ENCODE results near the gene POLQ. TPM values are rescaled to one million over a fixed set of nuclear protein-coding genes. Genes with fewer than 3 reads are reported as not detected.

The POLQ gene
- total and polyA plus RNA-seq, 2 of the 8 experiments (the other 6 are each of a cell fraction or from before 2014, with no cell fraction given) = 3.6 to 15.3 TPM

DNA sequence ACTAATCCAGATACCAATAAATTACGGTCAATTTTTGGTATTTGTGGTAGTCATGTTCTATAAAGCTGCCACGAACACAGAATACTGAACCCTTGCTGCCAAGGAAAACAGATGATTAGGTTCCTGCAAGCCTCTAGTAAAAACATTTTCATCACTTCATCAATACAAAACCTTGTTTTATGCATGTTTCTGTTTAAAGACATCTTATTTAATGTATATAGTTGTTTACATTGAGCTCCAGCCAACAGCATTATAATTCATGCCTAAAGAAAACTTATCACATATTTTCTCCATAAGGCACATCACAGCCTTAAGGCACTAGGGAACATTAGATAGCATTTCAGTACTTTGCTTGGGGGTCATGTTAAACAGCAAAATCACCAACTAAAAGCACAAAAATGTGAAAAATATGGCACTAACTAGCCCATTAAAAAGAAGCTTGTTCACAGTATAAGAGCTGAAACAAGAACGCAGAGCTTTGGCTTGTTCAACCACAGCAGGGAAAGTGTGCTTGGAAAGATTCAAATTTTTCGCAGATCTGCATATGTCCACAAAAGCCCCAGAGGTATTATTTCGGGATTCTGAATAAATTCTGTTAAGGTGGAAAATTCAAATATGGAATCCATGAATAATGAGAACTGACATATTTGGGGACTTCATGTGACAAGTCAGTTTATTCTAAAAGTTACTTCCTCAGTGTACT, 27.7 kb downstream of the POLQ start:
- peaks cover 0 to 16% of the 10 kb centered on the region in 2 experiments; a peak in 1 of 4 replicates for H3K79me2 ChIP-seq (ENCODE audit: control insufficient read depth in 1 of 2, insufficient read depth in 2 of 2, low read length in 2 of 2)
- FAIRE-seq (no peak), DNase-seq (ENCODE audit: low read depth in 1 of 2, low spot score in 2 of 2) (no peak)
- H3K4ac ChIP-seq (replicated peaks; ENCODE audit: insufficient read length, low read depth, low read length) = no peak overlapping the region
- H3K36me3 ChIP-seq (ENCODE audit: control insufficient read depth in 2 of 4, insufficient read depth in 4 of 4, low read length in 3 of 4) = peaks cover 0 to 43% (median 20%) of the 10 kb centered on the region in 4 experiments; a peak in 5 of 8 replicates
- peaks cover 0 to 2% of the 10 kb centered on the region in 2 experiments for H4K20me1 ChIP-seq (replicated peaks in 1 of 2; ENCODE audit: control insufficient read depth in 1 of 2, insufficient read depth in 2 of 2, low read length in 2 of 2)
- H3K23ac ChIP-seq (ENCODE audit: insufficient read length) = no peak overlapping the region
- H4K8ac ChIP-seq (ENCODE audit: extremely low read depth, insufficient read depth, low read length) = no peak overlapping the region
- no peak overlapping the region for H3K56ac ChIP-seq (replicated peaks; ENCODE audit: insufficient read length, low read depth, low read length)
- no peak overlapping the region for H3K14ac ChIP-seq (ENCODE audit: insufficient read length)
- H3K4me1 ChIP-seq (replicated peaks in 1 of 4; ENCODE audit: control insufficient read depth in 3 of 4, insufficient read depth in 4 of 4, low read length in 3 of 4) = peaks cover 0 to 3% (median 0%) of the 10 kb centered on the region in 4 experiments; a peak in 2 of 7 replicates
- H3K4me2 ChIP-seq (ENCODE audit: insufficient read depth in 1 of 2, low read depth in 2 of 2, low read length in 2 of 2) = no peak overlapping the region
- no peak overlapping the region for H2BK120ac ChIP-seq (replicated peaks; ENCODE audit: low read depth, low read length)
- WGBS, 2 experiments (ENCODE audit: extremely low coverage in 1 of 2, insufficient coverage in 1 of 2, insufficient read length in 1 of 2, insufficient replicate concordance in 2 of 2, low coverage in 1 of 2, low lambda C conversion rate in 2 of 2, missing lambda C conversion rate in 1 of 2) = 95% methylated on average over 5 of the region's 5 CpGs; no CpG with 5 or more reads in 1 of the 2 experiments
- H3K23me2 ChIP-seq (ENCODE audit: low read depth, low read length) = no peaks in the 10 kb centered on the region; the same call in 1 of the 2 replicates
- H4K91ac ChIP-seq (replicated peaks; ENCODE audit: insufficient read length, low read length) = no peak overlapping the region
- no peak overlapping the region for H3K18ac ChIP-seq (ENCODE audit: extremely low read depth, low read length)
- ChIA-PET CTCF (ENCODE audit: partially characterized antibody) (interaction anchor here (0.6 to 1.1 kb wide), 4 partner anchors 12 to 1052 kb away, joined by 3 to 4 read pairs (median 3); no protein-coding TSS in a partner anchor), POLR2A (ENCODE audit: partially characterized antibody) (no interaction called here)
- no peaks in the 10 kb centered on the region for H3K9me3 ChIP-seq (ENCODE audit: insufficient read depth in 2 of 2, low read depth in 1 of 2, low read length in 1 of 2)
- H2AK5ac ChIP-seq (ENCODE audit: low read depth, low read length) = no peak overlapping the region
- H3K27ac ChIP-seq (ENCODE audit: low read depth, low read length) = no peak overlapping the region
- no peak overlapping the region for H2BK12ac ChIP-seq (ENCODE audit: low read depth, low read length)
- no peak overlapping the region for H2BK20ac ChIP-seq (ENCODE audit: low read length)
- H2AFZ ChIP-seq (ENCODE audit: low read length) = no peak overlapping the region
- no peak overlapping the region for H3K9ac ChIP-seq (replicated peaks in 1 of 4; ENCODE audit: extremely low read depth in 1 of 4, low read depth in 3 of 4, low read length in 3 of 4)
- peaks cover 6% of the 10 kb centered on the region for H3K79me1 ChIP-seq (ENCODE audit: low read depth, low read length)
- no peak overlapping the region for H4K5ac ChIP-seq (ENCODE audit: insufficient read length, low read depth, low read length)
- no peaks in the 10 kb centered on the region for H3K27me3 ChIP-seq (replicated peaks in 1 of 4; ENCODE audit: control insufficient read depth in 3 of 4, extremely low read depth in 1 of 4, insufficient read depth in 3 of 4, low read length in 3 of 4)
- no peak overlapping the region for H2BK5ac ChIP-seq (ENCODE audit: low read depth, low read length)
- no peak overlapping the region for H2BK15ac ChIP-seq (ENCODE audit: low read length)
- H3K4me3 ChIP-seq (ENCODE audit: extremely low read depth in 1 of 4, insufficient read depth in 2 of 4, low read depth in 3 of 4, low read length in 4 of 4) = no peak overlapping the region
- no peak for TF ChIP-seq SAP30 (IDR thresholded peaks at IDR 0.05; ENCODE audit: insufficient read depth, insufficient replicate concordance, low read length)
- no peak for TF ChIP-seq POU5F1 (IDR thresholded peaks at IDR 0.05; ENCODE audit: low read depth, low read length)
- no peak for TF ChIP-seq KDM5A (IDR thresholded peaks at IDR 0.05; ENCODE audit: low read length)
- TF ChIP-seq EGR1 (IDR thresholded peaks at IDR 0.05; ENCODE audit: borderline replicate concordance, low read depth, low read length) = no peak
- no peak for TF ChIP-seq CREB1 (IDR thresholded peaks at IDR 0.05)
- no peak for TF ChIP-seq CBX5 (IDR thresholded peaks at IDR 0.05; ENCODE audit: low read depth, low read length)
- TF ChIP-seq POLR2A (IDR thresholded peaks at IDR 0.05; ENCODE audit: control extremely low read depth in 1 of 2, low read depth in 2 of 2, low read length in 2 of 2) = no peak
